Fibroblast of villous mesenchyme (primary cell): ENCODE measurements around the gene SPOCD1. TPM values are rescaled to one million over a fixed set of nuclear protein-coding genes. Genes with fewer than 3 reads are reported as not detected.

Source experiments
- DNase-seq: peaks from one replicate; pipeline ENCODE4 v3.0.0-alpha.2; 2010; ENCODE audit warnings: low read depth
- H3K4me3 ChIP-seq: 2 replicates; pipeline ENCODE4 v1.5.1; 2011; ENCODE audit warnings: low read depth, mild to moderate bottlenecking, low read length
- total RNA-seq: library from RNA; depleted of rRNA; stranded (reverse); fragments of >200 nt; gene quantifications from 2 replicates; pipeline ENCODE4 v1.2.3, GENCODE V29; 2012
- TF ChIP-seq, protein P1 (sequence below): IDR thresholded peaks from 2 replicates; pipeline ENCODE4 v1.5.1; 2012; ENCODE audit warnings: low read depth, mild to moderate bottlenecking, low read length; ENCODE audit not compliant: insufficient read depth

SPOCD1 gene
- total RNA-seq, 1 donor, result 62.2 TPM

DNA sequence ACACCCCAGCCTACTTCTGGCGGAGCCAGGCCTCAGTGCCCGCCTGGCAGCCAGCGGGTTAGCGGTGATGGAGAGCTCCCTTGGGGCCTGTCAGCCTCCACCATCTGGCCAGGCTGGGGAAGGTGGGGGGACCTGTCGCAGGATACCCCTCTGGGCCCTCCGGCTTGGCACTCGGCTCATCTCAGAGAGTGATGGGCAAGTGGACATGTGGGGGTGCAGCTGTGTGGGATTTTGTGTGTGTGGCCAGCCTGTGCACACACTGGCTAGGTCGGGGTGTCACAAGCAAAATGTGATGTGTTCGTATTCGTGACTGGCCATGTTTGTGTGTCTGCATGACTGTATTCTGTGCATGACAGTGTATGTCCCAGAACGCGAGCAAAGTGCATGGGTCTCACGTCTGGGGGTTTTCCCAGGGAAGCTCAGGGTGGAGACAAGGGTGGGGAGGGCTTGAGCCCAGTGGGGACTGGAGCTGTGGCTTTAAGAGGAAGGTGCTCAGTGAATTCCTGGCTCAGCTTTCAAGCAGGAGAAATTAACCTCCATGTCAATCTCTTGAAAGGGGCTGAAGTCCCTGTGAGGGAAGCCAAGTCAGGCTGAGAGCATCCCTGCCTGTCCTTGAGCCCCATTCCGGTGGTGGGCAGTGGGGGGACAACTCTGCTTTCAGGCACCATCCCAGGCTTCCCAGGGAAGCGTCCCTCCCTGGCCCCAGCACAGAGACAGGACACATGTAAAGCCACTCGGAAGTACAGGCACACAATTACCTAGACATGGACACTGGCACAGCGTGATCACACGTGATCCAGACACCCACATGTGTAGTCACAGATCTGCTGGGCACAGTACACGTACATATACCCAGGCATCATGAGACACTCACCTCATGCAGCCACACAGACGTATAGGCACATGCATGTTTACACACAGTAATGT, 30.5 kb downstream of the SPOCD1 start:
- H3K4me3 ChIP-seq, result no peak overlapping the region
- TF ChIP-seq, protein P1, sequence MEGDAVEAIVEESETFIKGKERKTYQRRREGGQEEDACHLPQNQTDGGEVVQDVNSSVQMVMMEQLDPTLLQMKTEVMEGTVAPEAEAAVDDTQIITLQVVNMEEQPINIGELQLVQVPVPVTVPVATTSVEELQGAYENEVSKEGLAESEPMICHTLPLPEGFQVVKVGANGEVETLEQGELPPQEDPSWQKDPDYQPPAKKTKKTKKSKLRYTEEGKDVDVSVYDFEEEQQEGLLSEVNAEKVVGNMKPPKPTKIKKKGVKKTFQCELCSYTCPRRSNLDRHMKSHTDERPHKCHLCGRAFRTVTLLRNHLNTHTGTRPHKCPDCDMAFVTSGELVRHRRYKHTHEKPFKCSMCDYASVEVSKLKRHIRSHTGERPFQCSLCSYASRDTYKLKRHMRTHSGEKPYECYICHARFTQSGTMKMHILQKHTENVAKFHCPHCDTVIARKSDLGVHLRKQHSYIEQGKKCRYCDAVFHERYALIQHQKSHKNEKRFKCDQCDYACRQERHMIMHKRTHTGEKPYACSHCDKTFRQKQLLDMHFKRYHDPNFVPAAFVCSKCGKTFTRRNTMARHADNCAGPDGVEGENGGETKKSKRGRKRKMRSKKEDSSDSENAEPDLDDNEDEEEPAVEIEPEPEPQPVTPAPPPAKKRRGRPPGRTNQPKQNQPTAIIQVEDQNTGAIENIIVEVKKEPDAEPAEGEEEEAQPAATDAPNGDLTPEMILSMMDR, result no peak
- DNase-seq, result no peak

DNA sequence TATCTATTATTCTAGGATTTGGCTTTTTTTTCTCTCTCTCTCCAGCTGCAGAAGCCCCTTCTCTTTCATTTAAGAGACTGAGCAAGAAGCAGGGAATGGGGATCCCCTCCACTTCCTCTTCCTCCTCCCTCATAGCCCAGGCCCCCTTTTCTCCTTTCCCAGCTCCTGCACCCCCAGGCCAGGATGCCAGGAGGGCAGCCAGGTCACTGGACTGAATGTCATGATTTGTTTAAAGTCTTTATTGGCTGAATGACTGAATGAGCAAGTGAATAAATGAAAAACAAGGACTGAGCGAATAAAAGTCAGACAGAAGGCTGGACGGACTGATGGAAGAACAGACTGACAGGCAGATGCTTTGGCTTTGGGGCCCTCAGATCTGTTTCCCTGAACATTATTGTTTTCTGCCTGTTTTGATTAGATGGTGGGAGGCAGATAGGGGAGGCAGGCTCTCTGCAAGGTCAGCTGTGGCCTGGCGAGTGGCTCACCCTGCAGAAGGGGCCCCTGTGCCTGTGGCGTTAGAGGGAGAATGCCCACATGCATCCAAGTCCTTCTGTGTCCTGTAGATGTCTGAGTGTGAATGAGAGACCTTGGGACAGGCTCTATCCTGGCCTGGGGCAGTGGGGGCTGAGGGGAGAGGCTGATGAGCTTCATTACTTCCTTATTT, 31.3 kb downstream of the SPOCD1 start:
- no peak overlapping the region for H3K4me3 ChIP-seq
- no peak for DNase-seq
- TF ChIP-seq, protein P1, result no peak

DNA sequence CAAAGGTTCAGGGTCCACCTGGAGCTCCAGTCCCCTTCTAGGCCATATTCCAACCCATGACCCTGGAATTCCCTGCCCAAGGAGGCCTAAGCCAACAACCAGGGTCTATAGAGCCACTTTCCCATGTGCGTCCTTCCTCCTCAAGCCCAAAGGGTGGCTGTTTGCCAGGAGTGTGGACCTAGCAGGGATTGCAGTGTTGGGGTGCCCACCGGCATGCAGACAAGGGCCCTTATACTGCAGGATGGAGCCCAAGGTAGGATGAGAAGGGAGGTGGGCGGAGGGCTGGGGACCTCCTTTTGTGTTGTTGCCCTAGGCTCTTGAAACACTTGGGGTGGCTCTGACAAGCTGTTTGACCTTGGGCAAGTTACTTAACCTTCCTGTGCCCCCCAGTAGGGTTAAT, 32.0 kb downstream of the SPOCD1 start:
- TF ChIP-seq, protein P1, result no peak
- no peak for DNase-seq
- no peak overlapping the region for H3K4me3 ChIP-seq

DNA sequence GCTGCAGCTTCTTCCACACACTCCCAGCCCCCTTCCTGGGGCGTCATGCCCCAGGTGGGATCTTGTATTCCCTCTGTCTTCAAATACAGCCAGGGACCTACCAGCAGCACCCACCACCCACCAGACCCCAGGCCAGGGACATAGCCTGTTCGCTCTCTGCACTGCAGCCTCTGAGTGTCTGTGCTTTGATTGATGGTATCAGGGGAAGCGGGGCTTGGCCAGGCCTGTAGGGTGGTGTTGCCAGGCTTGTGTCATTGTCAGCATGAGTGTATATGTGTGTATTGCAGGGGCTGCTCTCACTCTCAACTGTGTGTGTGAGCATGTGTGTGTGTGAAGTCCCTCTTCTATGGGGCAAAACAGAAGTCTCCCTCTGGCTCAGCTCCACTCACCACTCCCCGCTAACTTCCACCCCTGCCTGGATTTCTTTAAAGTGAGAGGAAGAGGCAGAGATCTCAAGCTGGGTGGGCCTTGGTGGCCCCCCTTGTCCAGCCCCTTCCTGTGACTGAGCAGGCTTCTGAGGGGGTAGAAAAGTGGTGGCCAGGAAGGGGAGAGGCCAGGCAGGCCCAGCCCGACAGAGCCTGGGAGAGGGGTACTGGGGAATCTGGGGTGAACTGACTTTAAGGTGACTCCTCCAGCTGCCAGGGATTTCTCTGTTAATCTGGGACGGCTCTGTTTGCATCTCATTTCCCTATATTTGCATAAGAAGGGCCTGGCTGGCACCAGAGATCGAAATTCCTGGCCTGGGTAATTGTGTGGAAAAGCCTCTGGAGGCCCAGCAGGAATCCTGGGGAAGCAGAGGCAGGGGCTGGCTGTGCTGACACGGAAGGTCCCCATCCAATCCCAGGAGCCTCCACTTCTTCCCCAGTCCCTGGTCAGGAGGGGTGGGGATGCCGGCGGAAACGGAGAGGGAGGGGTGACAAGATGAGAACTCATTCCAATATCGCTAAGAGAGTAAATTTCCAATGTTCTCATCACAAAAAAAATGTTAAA, 33.1 kb downstream of the SPOCD1 start:
- no peak for DNase-seq
- H3K4me3 ChIP-seq, result no peak overlapping the region
- TF ChIP-seq, protein P1, result no peak

DNA sequence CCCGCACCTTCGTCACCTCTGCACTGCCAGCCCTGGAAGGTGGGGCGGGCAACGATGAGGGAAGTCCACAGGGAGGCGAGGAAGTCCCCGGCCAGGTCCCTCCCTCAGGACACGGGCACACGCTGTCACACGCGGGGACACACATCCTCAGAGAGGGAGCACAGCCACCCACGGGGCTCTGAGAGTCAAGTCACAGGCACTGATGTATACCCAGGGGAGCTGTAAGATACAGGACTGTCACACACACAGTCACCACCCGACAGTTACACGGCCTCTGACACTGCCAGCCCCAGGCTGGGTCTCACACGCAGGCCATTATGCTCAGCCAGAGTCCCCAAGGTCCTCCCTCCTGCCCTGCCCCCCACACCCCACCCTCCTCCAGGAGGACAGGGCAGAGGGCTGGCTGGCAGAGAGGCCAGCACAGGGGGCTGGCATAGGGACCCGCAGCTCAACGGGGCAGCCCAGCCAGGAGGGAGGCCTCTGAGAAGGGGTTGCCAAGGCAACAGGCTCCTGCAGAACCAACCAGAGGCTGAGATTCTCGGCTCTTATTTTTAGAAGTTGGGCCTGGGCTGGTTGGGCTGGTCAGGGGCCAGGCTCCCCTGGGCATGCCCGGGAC, 34.0 kb downstream of the SPOCD1 start:
- no peak for DNase-seq
- TF ChIP-seq, protein P1, result no peak
- H3K4me3 ChIP-seq, result no peak overlapping the region
